B cell (primary cell): ENCODE measurements around the gene IKBKE. TPM values are rescaled to one million over a fixed set of nuclear protein-coding genes. Genes with fewer than 3 reads are reported as not detected.

Source experiments
- ATAC-seq: fragments of 200-7000 bp; cut with Tn5 transposase; one replicate; pipeline ENCODE4 v1.10.0; 2021; ENCODE audit warnings: low read depth, mild to moderate bottlenecking, moderate number of reproducible peaks, moderate library complexity
- CTCF ChIA-PET: fragments of 350-600 bp; sonication (Branson Sonifier 250); formaldehyde crosslinking; loops from one replicate; lab custom pipeline; 2021; ENCODE audit warnings: antibody characterized with exemption, inconsistent platforms; lab: Charles Lee
- POLR2A ChIA-PET: fragments of 350-600 bp; sonication (Branson Sonifier 250); formaldehyde crosslinking; loops from one replicate; lab custom pipeline; 2021; ENCODE audit warnings: antibody characterized with exemption; lab: Charles Lee
- DNase-seq: peaks from one replicate; pipeline ENCODE4 v3.0.0; 2013
- H2AFZ ChIP-seq: 2 replicates; pipeline ENCODE4 v1.6.1; 2012; ENCODE audit warnings: mild to moderate bottlenecking, low read depth, low read length; ENCODE audit not compliant: insufficient read depth, poor library complexity, severe bottlenecking
- H3K27ac ChIP-seq, 2 donors: 1 replicate in 1 of 2; 2 replicates in 1 of 2; pipeline ENCODE4 v1.5.1; 2012 to 2013; ENCODE audit warnings: low read length in 2 of 2, mild to moderate bottlenecking in 2 of 2, moderate library complexity in 1 of 2
- H3K27me3 ChIP-seq, 4 experiments: fragments of 200-600 bp in 1 of 4; sonication (generic) in 1 of 4; replicated peaks in 1 of 4; 1 replicate in 2 of 4; 2 replicates in 2 of 4; pipeline versions ENCODE4 v1.6.1 to v1.7.0; 2013 to 2016; ENCODE audit warnings: low read length in 3 of 4, mild to moderate bottlenecking in 2 of 4, mixed read lengths in 1 of 4, moderate library complexity in 1 of 4; ENCODE audit not compliant: insufficient read depth in 4 of 4, control insufficient read depth in 3 of 4; ENCODE audit errors: control extremely low read depth in 1 of 4
- H3K36me3 ChIP-seq, 2 experiments: replicated peaks in 1 of 2; 1 replicate in 1 of 2; 2 replicates in 1 of 2; pipeline versions ENCODE4 v1.6.1 to v1.7.1; 2013; ENCODE audit warnings: low read length in 1 of 2; ENCODE audit not compliant: insufficient read depth in 2 of 2, control insufficient read depth in 1 of 2; ENCODE audit errors: control extremely low read depth in 1 of 2, extremely low read depth in 1 of 2
- H3K4me1 ChIP-seq, 2 donors: fragments of 200-600 bp in 1 of 2; sonication (generic) in 1 of 2; 1 replicate in 1 of 2; 2 replicates in 1 of 2; pipeline versions ENCODE4 v1.5.1 to v1.6.1; 2013 to 2017; ENCODE audit warnings: low read length in 2 of 2; ENCODE audit not compliant: control insufficient read depth in 2 of 2, insufficient read depth in 2 of 2
- H3K4me2 ChIP-seq: replicated peaks from 2 replicates; pipeline ENCODE3; 2012; ENCODE audit warnings: mild to moderate bottlenecking, low read depth, low read length; ENCODE audit not compliant: poor library complexity, severe bottlenecking
- H3K4me3 ChIP-seq, 5 experiments: fragments of 200-600 bp in 1 of 5; sonication (generic) in 1 of 5; 1 replicate in 3 of 5; 2 replicates in 2 of 5; pipeline versions ENCODE4 v1.5.1 to v1.7.0; 2011 to 2016; ENCODE audit warnings: low read length in 4 of 5, mild to moderate bottlenecking in 4 of 5, low read depth in 2 of 5, control low read depth in 1 of 5, moderate library complexity in 1 of 5; ENCODE audit not compliant: insufficient read depth in 1 of 5; ENCODE audit errors: control extremely low read depth in 1 of 5, extremely low read depth in 1 of 5
- H3K79me2 ChIP-seq: fragments of 200-600 bp; sonication (generic); one replicate; pipeline ENCODE4 v1.6.0; 2016; ENCODE audit warnings: low read length; ENCODE audit not compliant: control insufficient read depth, insufficient read depth
- H3K9ac ChIP-seq: fragments of 200-600 bp; sonication (generic); 2 replicates; pipeline ENCODE4 v1.6.1; 2017; ENCODE audit warnings: mild to moderate bottlenecking, low read length, moderate library complexity
- H3K9me3 ChIP-seq, 3 donors: one replicate each; pipeline versions ENCODE4 v1.6.1 to v1.7.1; 2013; ENCODE audit warnings: low read length in 2 of 3; ENCODE audit not compliant: control insufficient read depth in 2 of 3, insufficient read depth in 1 of 3; ENCODE audit errors: control extremely low read depth in 1 of 3
- H4K20me1 ChIP-seq: 2 replicates; pipeline ENCODE4 v1.6.0; 2012; ENCODE audit warnings: mild to moderate bottlenecking, low read length; ENCODE audit not compliant: insufficient read depth, control insufficient read depth, poor library complexity, severe bottlenecking
- H3K27ac Mint-ChIP-seq: one replicate; pipeline ENCODE4 v1.8.0; 2021; ENCODE audit warnings: mixed read lengths
- H3K27me3 Mint-ChIP-seq: one replicate; pipeline ENCODE4 v1.8.0; 2021; ENCODE audit warnings: mixed read lengths
- H3K4me1 Mint-ChIP-seq: one replicate; pipeline ENCODE4 v1.8.0; 2021; ENCODE audit warnings: mixed read lengths
- H3K4me3 Mint-ChIP-seq: one replicate; pipeline ENCODE4 v1.8.0; 2021; ENCODE audit warnings: mixed read lengths
- H3K9me3 Mint-ChIP-seq: one replicate; pipeline ENCODE4 v1.8.0; 2022; ENCODE audit warnings: mixed read lengths; ENCODE audit not compliant: insufficient read depth
- EZH2 ChIP-seq: IDR thresholded peaks from 2 replicates; pipeline ENCODE4 v1.6.1; 2012; ENCODE audit warnings: borderline replicate concordance, low read depth, mild to moderate bottlenecking, moderate library complexity, low read length; ENCODE audit not compliant: insufficient read depth, poor library complexity, severe bottlenecking
- WGBS: methylation state at CpG from one replicate; pipeline ENCODE4 v1.1.5; 2013; ENCODE audit warnings: missing lambda C conversion rate; ENCODE audit not compliant: insufficient coverage; 5-methylcytosine and 5-hydroxymethylcytosine counted together
- intact Hi-C: fragments of 100-400 bp; cut with micrococcal nuclease; formaldehyde crosslinking; loops from one replicate; pipeline ENCODE4 v1.10.0; 2022
- polyA plus RNA-seq: library from polyadenylated mRNA; depleted of rRNA; stranded (reverse); fragments of >200 nt; gene quantifications from 2 replicates; pipeline ENCODE4 v1.2.3, GENCODE V29; 2012
- total RNA-seq, 2 donors: library from RNA; stranded (reverse); fragments of 120-200 nt in 1 of 2; gene quantifications; 1 replicate in 1 of 2; 2 replicates in 1 of 2; pipeline versions ENCODE4 v1.2.3 to v1.2.4, GENCODE V29; 2013 to 2022
- TF ChIP-seq, protein P1 (sequence below): fragments of 200-600 bp; IDR thresholded peaks from one replicate; pipeline ENCODE4 v1.8.0; 2022; ENCODE audit warnings: antibody characterized with exemption, mild to moderate bottlenecking

IKBKE gene
- total and polyA plus RNA-seq, 2 donors (not counting 1 experiment from before 2014, with no cell fraction given): 40.8 to 55.4 TPM

DNA sequence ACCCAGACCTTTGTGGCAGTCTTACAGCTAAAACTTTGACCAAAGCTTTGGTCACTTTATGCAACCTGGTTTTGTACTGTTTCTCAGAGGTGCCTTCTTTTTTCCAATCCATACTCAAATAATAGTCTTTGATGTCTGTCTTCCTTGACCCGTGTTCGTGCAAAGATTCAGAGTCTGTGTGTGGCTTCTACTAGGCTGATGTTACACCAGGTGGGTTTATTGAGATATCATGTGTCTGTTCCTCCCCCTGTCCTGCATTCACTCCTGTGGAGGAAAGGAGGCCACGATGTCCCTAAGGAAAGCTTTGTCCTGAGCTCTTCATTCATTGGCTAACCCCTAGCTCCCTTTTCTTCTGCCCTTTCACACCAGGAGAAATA is 15.0 kb upstream of the IKBKE start:
- intact Hi-C loops: no loop called here

GRCh38 chr1:206455666-206456344 is 14.5 kb upstream of the IKBKE start:
- ChIA-PET CTCF (interaction anchor here (1.6 kb wide), 1 partner anchor 14 kb away, joined by 4 read pairs; the partner anchor contains the start of gene IKBKE), POLR2A (no interaction called here)
- TF ChIP-seq, protein P1, sequence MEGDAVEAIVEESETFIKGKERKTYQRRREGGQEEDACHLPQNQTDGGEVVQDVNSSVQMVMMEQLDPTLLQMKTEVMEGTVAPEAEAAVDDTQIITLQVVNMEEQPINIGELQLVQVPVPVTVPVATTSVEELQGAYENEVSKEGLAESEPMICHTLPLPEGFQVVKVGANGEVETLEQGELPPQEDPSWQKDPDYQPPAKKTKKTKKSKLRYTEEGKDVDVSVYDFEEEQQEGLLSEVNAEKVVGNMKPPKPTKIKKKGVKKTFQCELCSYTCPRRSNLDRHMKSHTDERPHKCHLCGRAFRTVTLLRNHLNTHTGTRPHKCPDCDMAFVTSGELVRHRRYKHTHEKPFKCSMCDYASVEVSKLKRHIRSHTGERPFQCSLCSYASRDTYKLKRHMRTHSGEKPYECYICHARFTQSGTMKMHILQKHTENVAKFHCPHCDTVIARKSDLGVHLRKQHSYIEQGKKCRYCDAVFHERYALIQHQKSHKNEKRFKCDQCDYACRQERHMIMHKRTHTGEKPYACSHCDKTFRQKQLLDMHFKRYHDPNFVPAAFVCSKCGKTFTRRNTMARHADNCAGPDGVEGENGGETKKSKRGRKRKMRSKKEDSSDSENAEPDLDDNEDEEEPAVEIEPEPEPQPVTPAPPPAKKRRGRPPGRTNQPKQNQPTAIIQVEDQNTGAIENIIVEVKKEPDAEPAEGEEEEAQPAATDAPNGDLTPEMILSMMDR: no peak
- TF ChIP-seq EZH2: no peak
- no peaks in the 10 kb centered on the region for H3K79me2 ChIP-seq
- DNase-seq: no peak
- H3K4me1 ChIP-seq: no peaks in the 10 kb centered on the region
- H3K27me3 ChIP-seq: no peaks in the 10 kb centered on the region
- H3K27ac Mint-ChIP-seq: no peak overlapping the region
- no peak overlapping the region for H2AFZ ChIP-seq
- no peaks in the 10 kb centered on the region for H3K9me3 ChIP-seq
- no peaks in the 10 kb centered on the region for H3K27me3 Mint-ChIP-seq
- peaks cover 0 to 53% of the 10 kb centered on the region in 2 experiments for H3K36me3 ChIP-seq
- no peak overlapping the region for H3K27ac ChIP-seq
- no peaks in the 10 kb centered on the region for H4K20me1 ChIP-seq
- no peaks in the 10 kb centered on the region for H3K4me1 Mint-ChIP-seq
- H3K4me3 ChIP-seq: no peak overlapping the region
- H3K4me3 Mint-ChIP-seq: no peak overlapping the region
- no peak for ATAC-seq
- no peak overlapping the region for H3K9ac ChIP-seq
- no peak overlapping the region for H3K4me2 ChIP-seq
- no peaks in the 10 kb centered on the region for H3K9me3 Mint-ChIP-seq
- intact Hi-C loops: no loop called here
- WGBS: 83% methylated on average over 7 of the region's 12 CpGs

More for the DNA sequence above, 15.0 kb upstream of the IKBKE start:
- ATAC-seq (no peak), DNase-seq (no peak)
- Histone ChIP-seq H2AFZ (no peak overlapping the region), H3K36me3 (peaks cover 0 to 58% of the 10 kb centered on the region in 2 experiments), H3K4me2 (no peak overlapping the region), H4K20me1 (no peaks in the 10 kb centered on the region), H3K4me1 (no peaks in the 10 kb centered on the region), H3K27ac (no peak overlapping the region), H3K9ac (no peak overlapping the region), H3K27me3 (no peaks in the 10 kb centered on the region), H3K4me3 (no peak overlapping the region), H3K79me2 (no peaks in the 10 kb centered on the region), H3K9me3 (no peaks in the 10 kb centered on the region)
- no peak for TF ChIP-seq EZH2
- TF ChIP-seq, protein P1: no peak
- ChIA-PET POLR2A (no interaction called here), CTCF (interaction anchor here (1.6 kb wide), 1 partner anchor 15 kb away, joined by 4 read pairs; the partner anchor contains the start of gene IKBKE)
- Mint-ChIP-seq H3K27me3 (no peaks in the 10 kb centered on the region), H3K27ac (no peak overlapping the region), H3K9me3 (no peaks in the 10 kb centered on the region), H3K4me3 (no peak overlapping the region), H3K4me1 (no peaks in the 10 kb centered on the region)
- no CpG with 5 or more reads among the region's 3 CpGs for WGBS
